Stomach smooth muscle (tissue), 2 donors: ENCODE results near the gene YPEL4.

Experiments used
- H3K27ac ChIP-seq: one replicate; pipeline ENCODE4 v1.7.0; 2013; ENCODE audit warnings: mild to moderate bottlenecking, low read length, inconsistent platforms
- H3K27me3 ChIP-seq, 2 donors: one replicate each; pipeline ENCODE4 v1.7.0; 2013; ENCODE audit warnings: low read length in 2 of 2; ENCODE audit not compliant: insufficient read depth in 2 of 2, control insufficient read depth in 1 of 2
- H3K36me3 ChIP-seq, 2 donors: one replicate each; pipeline ENCODE4 v1.7.0; 2013; ENCODE audit warnings: low read length in 2 of 2; ENCODE audit not compliant: control insufficient read depth in 2 of 2, insufficient read depth in 2 of 2
- H3K4me1 ChIP-seq: one replicate; pipeline ENCODE4 v1.7.0; 2013; ENCODE audit warnings: low read length; ENCODE audit not compliant: control insufficient read depth, insufficient read depth
- H3K4me3 ChIP-seq, 2 donors: one replicate each; pipeline ENCODE4 v1.7.0; 2013; ENCODE audit warnings: low read length in 2 of 2
- H3K9ac ChIP-seq, 2 donors: one replicate each; pipeline ENCODE4 v1.7.0; 2013; ENCODE audit warnings: low read length in 2 of 2, mild to moderate bottlenecking in 1 of 2
- H3K9me3 ChIP-seq, 2 donors: one replicate each; pipeline ENCODE4 v1.7.0; 2013; ENCODE audit warnings: low read length in 2 of 2; ENCODE audit not compliant: control insufficient read depth in 2 of 2
- donor health status: healthy.
- donor health status: Pancreatic carcinoma.

The YPEL4 gene

DNA sequence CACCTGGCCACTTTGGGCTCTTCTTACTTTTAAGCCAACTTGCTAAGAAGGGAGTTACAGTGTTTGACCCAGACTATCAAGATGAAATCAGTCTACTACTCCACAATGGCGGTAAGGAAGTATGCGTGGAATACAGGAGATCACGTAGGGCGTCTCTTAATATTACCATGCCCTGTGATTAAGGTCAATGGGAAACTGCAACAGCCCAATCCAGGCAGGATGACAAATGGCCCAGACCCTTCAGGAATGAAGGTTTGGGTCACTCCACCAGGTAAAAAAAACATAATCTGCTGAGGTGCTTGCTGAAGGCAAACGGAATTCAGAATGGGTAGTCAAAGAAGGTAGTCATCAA lies 1.0 kb upstream of the YPEL4 start:
- peaks cover 51 to 53% of the 10 kb centered on the region in 2 donors for H3K27me3 ChIP-seq
- no peak overlapping the region for H3K9ac ChIP-seq
- H3K4me3 ChIP-seq = no peak overlapping the region
- no peak overlapping the region for H3K27ac ChIP-seq
- peaks cover 36% of the 10 kb centered on the region for H3K4me1 ChIP-seq
- H3K36me3 ChIP-seq = no peaks in the 10 kb centered on the region
- no peaks in the 10 kb centered on the region for H3K9me3 ChIP-seq

DNA sequence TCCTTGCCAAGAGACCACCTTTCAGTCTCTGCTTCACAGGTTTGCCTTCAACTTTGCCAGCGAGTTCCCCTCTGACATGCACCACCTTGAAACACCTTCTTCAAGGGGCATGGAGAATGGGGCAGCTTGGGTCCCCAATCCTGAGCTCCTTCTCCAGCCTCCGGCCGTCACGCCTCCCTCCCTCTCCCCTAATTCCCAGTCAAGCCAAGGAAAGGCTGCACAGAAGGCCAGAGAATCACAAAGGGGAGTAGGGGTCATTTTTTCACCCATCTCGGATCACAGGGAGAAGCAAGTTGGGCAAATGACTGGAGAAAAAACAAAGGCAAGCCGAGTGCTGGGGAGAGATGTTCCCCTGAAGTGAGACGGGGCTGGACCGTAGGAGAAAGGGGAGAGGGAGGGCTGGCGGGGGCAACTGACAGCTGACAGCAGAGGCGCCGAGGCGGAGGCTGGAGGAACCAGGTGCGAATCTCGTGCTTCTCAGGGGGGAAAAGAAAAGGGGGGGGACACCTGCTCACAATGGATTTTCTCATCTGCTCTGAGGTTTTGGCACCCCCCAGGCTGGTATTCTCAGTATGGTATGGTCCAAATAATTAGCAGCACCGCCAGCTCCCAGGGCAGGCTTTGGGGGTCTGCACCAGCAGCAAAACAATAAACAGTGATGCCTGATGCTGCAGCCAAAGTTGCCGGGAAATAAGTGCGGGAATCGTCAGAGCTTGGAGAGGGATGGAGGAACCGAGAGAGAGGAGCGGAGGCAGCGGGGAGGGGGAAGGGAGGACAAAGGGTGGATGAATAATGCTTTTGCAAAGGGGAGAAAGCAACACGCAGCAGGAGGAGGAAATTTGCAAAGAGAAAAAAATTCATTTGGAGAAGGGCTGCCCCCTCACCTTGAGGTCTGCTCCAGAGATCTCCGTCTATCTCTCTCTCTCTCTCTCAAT lies 644 bp downstream of the YPEL4 start:
- Histone ChIP-seq H3K27me3 (peaks cover 52 to 55% of the 10 kb centered on the region in 2 donors), H3K4me1 (peaks cover 51% of the 10 kb centered on the region)

DNA sequence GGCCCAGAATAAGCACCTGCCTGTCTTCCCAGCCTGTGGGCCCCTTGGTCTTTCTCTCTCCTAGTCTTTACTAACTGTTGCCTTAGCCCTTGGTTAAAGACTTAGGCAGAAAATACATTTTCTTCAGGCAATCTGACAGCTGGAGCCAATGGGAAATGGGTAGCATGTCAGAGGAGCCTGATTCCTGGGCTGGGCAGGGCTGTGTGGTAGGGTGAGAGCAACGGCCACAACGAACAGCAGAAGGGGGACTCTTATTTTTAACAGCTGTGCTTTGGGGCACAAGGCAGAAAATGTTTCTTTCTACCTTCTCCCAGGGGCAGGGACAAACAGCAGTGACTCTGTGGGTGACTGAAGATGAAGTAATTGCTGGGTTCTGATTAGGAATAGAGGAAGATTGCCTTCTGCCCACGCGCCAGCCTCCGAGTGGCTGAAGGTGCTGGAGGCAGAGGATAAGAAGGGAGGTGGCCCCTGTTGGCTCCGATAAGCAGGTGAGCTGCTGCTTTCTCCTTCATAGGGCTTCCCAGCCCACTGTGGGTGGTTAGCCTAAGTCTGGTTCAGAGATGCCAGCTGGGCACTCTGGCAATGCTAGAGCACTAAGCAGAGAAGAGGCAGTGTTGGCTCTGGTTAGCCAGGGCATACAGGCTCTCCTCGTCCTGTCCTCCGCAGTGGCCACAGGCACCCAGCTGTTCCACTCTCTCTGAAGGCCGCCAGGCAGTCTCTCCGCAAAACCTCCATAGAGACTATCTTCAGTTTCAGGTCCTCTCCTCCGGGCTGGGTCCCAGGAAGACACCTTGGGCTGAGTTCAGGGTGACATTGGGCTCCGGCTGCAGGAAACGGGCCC lies 1.5 kb downstream of the YPEL4 start:
- H3K4me3 ChIP-seq = peak overlapping the region in 1 of 2 donors; percentile 67
- peaks cover 52 to 55% of the 10 kb centered on the region in 2 donors for H3K27me3 ChIP-seq
- H3K9ac ChIP-seq = no peak overlapping the region
- no peak overlapping the region for H3K27ac ChIP-seq
- H3K4me1 ChIP-seq = peaks cover 51% of the 10 kb centered on the region
- no peaks in the 10 kb centered on the region for H3K36me3 ChIP-seq
- H3K9me3 ChIP-seq = no peaks in the 10 kb centered on the region

More for the DNA sequence above, 644 bp downstream of the YPEL4 start:
- Histone ChIP-seq H3K9me3 (no peaks in the 10 kb centered on the region), H3K27ac (no peak overlapping the region), H3K4me3 (peak overlapping the region; percentile 66 to 67), H3K9ac (no peak overlapping the region), H3K36me3 (no peaks in the 10 kb centered on the region)

DNA sequence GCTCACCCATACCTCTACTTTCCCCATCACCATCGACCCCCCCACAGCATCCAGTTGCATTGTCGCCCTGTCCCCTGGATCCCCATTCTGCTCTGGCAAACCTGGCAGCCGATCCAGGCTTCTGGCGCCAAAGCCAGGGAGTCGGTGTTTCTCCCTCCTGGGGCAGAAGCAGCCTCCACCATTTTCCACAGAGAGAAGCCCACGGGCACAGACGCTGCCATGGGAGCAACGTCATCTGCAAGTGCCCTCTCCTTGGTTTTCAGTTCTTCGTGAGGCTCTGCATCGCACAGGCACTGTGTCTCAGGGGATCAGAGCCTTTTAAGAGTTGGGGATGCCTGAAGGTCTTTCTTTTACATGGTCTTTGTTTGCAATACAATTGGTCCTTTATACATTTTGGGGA lies 2.3 kb downstream of the YPEL4 start:
- Histone ChIP-seq H3K27ac (no peak overlapping the region), H3K36me3 (no peaks in the 10 kb centered on the region), H3K9me3 (no peaks in the 10 kb centered on the region), H3K9ac (no peak overlapping the region), H3K4me1 (peaks cover 53% of the 10 kb centered on the region), H3K27me3 (peaks cover 52 to 55% of the 10 kb centered on the region in 2 donors), H3K4me3 (peak overlapping the region in 1 of 2 donors; percentile 8)

DNA sequence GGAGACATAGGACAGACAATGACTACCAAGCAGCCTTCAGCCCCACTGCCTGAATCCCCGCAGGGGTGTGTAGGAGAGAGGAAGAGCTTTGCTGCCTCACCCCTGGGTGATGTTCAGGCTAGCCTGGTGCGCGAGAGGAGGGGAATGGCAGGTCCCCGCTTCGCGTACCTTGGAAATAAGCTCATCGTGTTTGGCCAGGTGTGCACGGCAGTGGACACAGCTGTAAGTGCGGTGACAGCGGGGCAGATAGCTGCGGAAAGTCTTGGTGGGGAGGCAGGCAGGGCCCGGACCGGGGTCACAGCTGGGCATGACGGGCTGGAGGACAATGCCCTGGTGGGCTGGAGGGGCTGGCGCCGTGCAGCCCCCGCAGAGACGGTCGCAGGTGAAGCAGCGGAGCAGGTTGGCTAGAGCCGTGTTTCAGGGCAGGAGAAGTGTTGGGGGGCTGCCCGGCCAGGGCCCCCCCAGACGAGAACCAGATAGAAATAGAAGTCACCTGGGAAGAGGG lies 2.9 kb downstream of the YPEL4 start:
- Histone ChIP-seq H3K4me1 (peaks cover 54% of the 10 kb centered on the region), H3K27ac (no peak overlapping the region), H3K9ac (no peak overlapping the region), H3K27me3 (peaks cover 50 to 55% of the 10 kb centered on the region in 2 donors), H3K4me3 (peak overlapping the region in 1 of 2 donors; percentile 8), H3K36me3 (no peaks in the 10 kb centered on the region), H3K9me3 (no peaks in the 10 kb centered on the region)

DNA sequence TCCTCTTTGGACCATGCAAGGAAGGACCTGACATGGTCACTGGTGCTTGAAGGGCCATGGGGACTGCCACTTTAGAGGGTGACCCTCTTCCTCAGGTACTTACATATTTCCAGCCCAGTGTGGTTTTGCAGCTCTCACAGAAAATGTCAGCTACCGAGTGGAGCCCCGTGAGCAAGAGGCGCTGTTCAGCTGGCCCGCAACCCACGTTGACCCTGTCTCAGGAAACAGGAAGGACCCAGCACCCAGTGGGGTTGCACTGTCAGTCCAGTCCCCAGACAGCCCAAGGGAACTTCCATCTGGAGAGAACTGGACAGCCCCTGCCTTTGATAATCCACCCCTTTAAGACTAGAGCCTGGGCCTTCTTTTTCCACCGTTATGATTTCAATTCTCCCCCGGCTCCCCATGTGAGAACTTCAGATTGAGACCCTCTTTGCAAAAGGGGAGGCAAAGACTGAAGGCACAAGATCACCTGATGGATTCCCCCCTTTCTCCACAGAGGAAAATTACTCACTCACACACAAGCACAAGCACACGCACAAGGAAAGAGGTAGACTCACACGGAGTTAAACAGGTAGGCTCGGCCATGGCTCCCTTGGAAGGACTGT lies 3.4 kb downstream of the YPEL4 start:
- H3K4me3 ChIP-seq = no peak overlapping the region
- H3K27me3 ChIP-seq = peaks cover 50 to 51% of the 10 kb centered on the region in 2 donors
- no peaks in the 10 kb centered on the region for H3K9me3 ChIP-seq
- H3K9ac ChIP-seq = no peak overlapping the region
- no peaks in the 10 kb centered on the region for H3K36me3 ChIP-seq
- peaks cover 54% of the 10 kb centered on the region for H3K4me1 ChIP-seq
- peak overlapping the region; percentile 24 for H3K27ac ChIP-seq

DNA sequence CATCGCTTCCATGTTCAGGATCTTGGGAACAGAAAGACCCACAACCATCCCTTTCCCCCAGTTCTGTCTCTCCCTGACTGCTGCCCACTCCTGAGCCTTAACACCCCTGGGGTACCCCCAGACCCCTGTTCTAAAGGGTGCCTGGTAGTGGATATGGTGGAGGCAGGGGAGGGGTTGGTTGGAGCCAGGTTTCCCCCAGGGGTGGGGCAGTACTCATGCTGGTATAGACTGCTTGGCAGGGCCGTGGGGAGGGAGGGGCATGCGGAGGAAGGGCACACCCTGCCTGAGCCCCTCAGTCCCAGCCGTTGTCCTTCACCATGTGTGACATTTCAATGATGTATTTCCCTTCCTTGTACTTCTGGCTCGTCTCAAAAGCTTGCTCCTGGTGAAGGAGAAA lies 4.0 kb downstream of the YPEL4 start:
- H3K36me3 ChIP-seq = no peaks in the 10 kb centered on the region
- H3K9me3 ChIP-seq = no peaks in the 10 kb centered on the region
- H3K9ac ChIP-seq = no peak overlapping the region
- H3K27ac ChIP-seq = peak overlapping the region; percentile 24
- H3K4me3 ChIP-seq = no peak overlapping the region
- peaks cover 44 to 47% of the 10 kb centered on the region in 2 donors for H3K27me3 ChIP-seq
- peaks cover 58% of the 10 kb centered on the region for H3K4me1 ChIP-seq

DNA sequence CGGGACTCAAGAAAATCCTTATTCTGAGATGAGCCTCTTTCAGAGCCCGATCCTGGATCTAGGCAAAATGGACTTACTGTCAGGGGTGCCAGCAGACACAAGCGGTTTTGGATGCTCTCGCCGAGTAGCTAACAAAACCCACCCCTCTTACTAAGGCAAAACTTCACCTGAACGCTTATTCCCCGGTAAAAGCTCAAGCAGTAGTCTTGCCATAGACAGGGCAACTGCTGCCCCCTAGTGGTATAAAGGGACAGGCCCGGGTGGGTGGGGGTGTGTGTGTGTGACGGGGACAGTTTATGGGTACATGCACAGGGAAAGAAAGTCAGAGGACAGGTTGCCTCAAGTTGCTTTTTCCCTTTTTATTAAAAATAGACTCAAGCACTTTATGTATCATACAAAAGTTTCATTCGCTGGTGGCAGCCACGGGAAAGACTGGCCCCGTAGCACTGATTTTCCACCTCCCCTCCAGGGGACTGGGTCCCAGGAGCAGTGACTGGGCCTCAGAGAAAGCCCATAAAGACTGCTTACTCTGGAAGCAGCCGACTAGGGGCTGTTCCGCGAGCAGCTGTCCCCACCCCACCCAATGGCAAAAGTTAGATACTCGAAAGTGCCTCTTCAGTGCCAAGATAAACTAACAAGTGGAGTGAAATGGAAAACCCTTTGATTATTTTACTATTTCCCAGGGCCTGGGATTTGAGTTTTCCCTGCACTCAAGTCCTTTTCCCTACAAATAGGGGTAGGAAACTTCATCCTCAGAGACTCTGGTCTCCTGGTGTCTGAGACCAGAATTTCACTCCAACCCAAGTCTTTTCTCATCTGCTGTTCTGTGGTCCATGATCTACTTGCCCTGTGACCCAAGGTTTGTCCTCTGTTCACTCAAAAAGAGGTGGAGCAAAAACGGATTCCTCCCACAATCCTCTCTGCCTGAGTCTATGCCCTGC lies 4.7 kb downstream of the YPEL4 start:
- Histone ChIP-seq H3K36me3 (no peaks in the 10 kb centered on the region), H3K9me3 (no peaks in the 10 kb centered on the region), H3K27me3 (peaks cover 40 to 41% of the 10 kb centered on the region in 2 donors), H3K4me3 (no peak overlapping the region), H3K27ac (peak overlapping the region; percentile 2), H3K4me1 (peaks cover 60% of the 10 kb centered on the region), H3K9ac (peak overlapping the region in 1 of 2 donors; percentile 12)

DNA sequence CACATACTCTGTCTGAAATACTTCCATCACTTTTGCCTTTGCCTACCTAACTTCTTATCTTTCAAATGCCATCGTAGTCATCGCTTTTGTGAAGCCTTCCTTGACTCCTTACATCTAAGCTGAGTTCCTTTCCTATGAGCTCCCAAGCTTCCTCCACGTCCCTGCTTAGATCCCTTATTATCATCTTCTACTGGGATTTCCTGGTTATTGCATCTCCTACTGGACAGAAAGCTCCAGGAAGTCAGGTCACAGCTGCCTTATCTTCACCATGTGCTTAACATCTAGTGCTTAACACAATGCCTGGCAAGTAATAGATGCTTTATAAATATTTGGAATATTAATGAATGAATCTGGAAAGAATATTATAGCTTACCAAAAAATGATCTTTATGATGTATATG lies 5.9 kb downstream of the YPEL4 start:
- Histone ChIP-seq H3K4me3 (no peak overlapping the region), H3K36me3 (no peaks in the 10 kb centered on the region), H3K9me3 (no peaks in the 10 kb centered on the region), H3K27me3 (peaks cover 31 to 33% of the 10 kb centered on the region in 2 donors), H3K4me1 (peaks cover 63% of the 10 kb centered on the region), H3K27ac (no peak overlapping the region), H3K9ac (no peak overlapping the region)
